Endothelial cell of umbilical vein (primary cell): Measurements from ENCODE around the gene PLG. TPM values are rescaled to one million over a fixed set of nuclear protein-coding genes. Genes with fewer than 3 reads are reported as not detected.

ENCODE experiments used
- BruUV-seq: library from RNA; stranded (reverse); fragments of 400-500 nt; replicated peaks from 2 replicates; lab custom pipeline; 2021; lab: Mats Ljungman, UMichigan
- CTCF ChIA-PET: fragments of 300-600, 350-600 bp; sonication (Branson Sonifier 250); formaldehyde crosslinking; loops from one replicate; lab custom pipeline; 2021; ENCODE audit warnings: antibody characterized with exemption, inconsistent platforms; lab: Charles Lee
- POLR2A ChIA-PET: fragments of 300-600, 350-600 bp; sonication (Branson Sonifier 250); formaldehyde crosslinking; loops from one replicate; lab custom pipeline; 2021; ENCODE audit warnings: antibody characterized with exemption, inconsistent platforms; lab: Charles Lee
- DNase-seq: peaks from one replicate; pipeline ENCODE4 v3.0.0-alpha.2; 2011; ENCODE audit warnings: low read depth, low spot score
- FAIRE-seq: peaks from 2 replicates; lab custom pipeline; 2011; peaks lifted over from hg19 to GRCh38; lab: Jason Lieb, UNC
- H2AFZ ChIP-seq: 2 replicates; pipeline ENCODE4 v1.6.0; 2012; ENCODE audit warnings: low read depth, low read length, control low read depth, inconsistent platforms
- H3K27ac ChIP-seq: 2 replicates; pipeline ENCODE4 v1.5.1; 2011; ENCODE audit warnings: low read depth, mild to moderate bottlenecking, control low read depth, low read length, moderate library complexity; ENCODE audit not compliant: insufficient read depth
- H3K27me3 ChIP-seq, 2 experiments: 2 replicates each; pipeline versions ENCODE4 v1.6.0 to v1.6.1; 2011; ENCODE audit warnings: low read length in 2 of 2, mixed read lengths in 1 of 2; ENCODE audit not compliant: control insufficient read depth in 2 of 2, insufficient read depth in 2 of 2
- H3K36me3 ChIP-seq, 2 experiments: 2 replicates in 1 of 2; 3 replicates in 1 of 2; pipeline ENCODE4 v1.5.1; 2011; ENCODE audit warnings: low read length in 2 of 2, mild to moderate bottlenecking in 1 of 2, moderate library complexity in 1 of 2; ENCODE audit not compliant: control insufficient read depth in 2 of 2, insufficient read depth in 2 of 2; ENCODE audit errors: extremely low read depth in 1 of 2
- H3K4me1 ChIP-seq: 3 replicates; pipeline ENCODE4 v1.5.1; 2011; ENCODE audit warnings: mild to moderate bottlenecking, low read length; ENCODE audit not compliant: control insufficient read depth, insufficient read depth; ENCODE audit errors: extremely low read depth
- H3K4me2 ChIP-seq: 2 replicates; pipeline ENCODE4 v1.6.1; 2011; ENCODE audit warnings: low read length, control low read depth, mixed read lengths; ENCODE audit not compliant: insufficient read depth
- H3K4me3 ChIP-seq, 3 experiments: fragments of 200-600 bp in 1 of 3; sonication (generic), shearing (Covaris generic) in 1 of 3; replicated peaks in 1 of 3; 2 replicates each; pipeline ENCODE4 v1.5.1; 2011 to 2016; ENCODE audit warnings: control low read depth in 3 of 3, low read length in 3 of 3, mild to moderate bottlenecking in 2 of 3, inconsistent platforms in 1 of 3, low read depth in 1 of 3, moderate library complexity in 1 of 3; ENCODE audit not compliant: insufficient read depth in 1 of 3
- H3K79me2 ChIP-seq: 2 replicates; pipeline ENCODE4 v1.6.0; 2012; ENCODE audit warnings: low read length, inconsistent platforms; ENCODE audit not compliant: control insufficient read depth, insufficient read depth
- H3K9ac ChIP-seq: replicated peaks from 2 replicates; pipeline ENCODE3; 2011; ENCODE audit warnings: low read length, control low read depth; ENCODE audit not compliant: insufficient read depth; ENCODE audit errors: extremely low read depth
- H3K9me1 ChIP-seq: replicated peaks from 3 replicates; pipeline ENCODE4 v1.6.0; 2011; ENCODE audit warnings: mild to moderate bottlenecking, low read length; ENCODE audit not compliant: control insufficient read depth, insufficient read depth; ENCODE audit errors: extremely low read depth
- H3K9me3 ChIP-seq: replicated peaks from 2 replicates; pipeline ENCODE4 v1.5.1; 2012; ENCODE audit warnings: low read length, inconsistent platforms; ENCODE audit not compliant: control insufficient read depth, insufficient read depth
- H4K20me1 ChIP-seq: replicated peaks from 2 replicates; pipeline ENCODE3; 2011; ENCODE audit warnings: mild to moderate bottlenecking, low read length; ENCODE audit not compliant: control insufficient read depth, insufficient read depth; ENCODE audit errors: extremely low read depth
- CTCF ChIP-seq, 2 donors: IDR thresholded peaks; 1 replicate in 1 of 2; 2 replicates in 1 of 2; pipeline ENCODE4 v1.5.1; 2011; ENCODE audit warnings: low read length in 2 of 2, mild to moderate bottlenecking in 2 of 2, moderate library complexity in 2 of 2, control low read depth in 1 of 2, inconsistent platforms in 1 of 2, low read depth in 1 of 2; ENCODE audit not compliant: insufficient read depth in 1 of 2; ENCODE audit errors: extremely low read depth in 1 of 2
- EZH2 ChIP-seq: IDR thresholded peaks from 2 replicates; pipeline ENCODE4 v1.6.1; 2012; ENCODE audit warnings: borderline replicate concordance, low read depth, mild to moderate bottlenecking, moderate library complexity, low read length, inconsistent platforms; ENCODE audit not compliant: severe bottlenecking
- FOS ChIP-seq: IDR thresholded peaks from 2 replicates; pipeline ENCODE4 v1.6.1; 2011; ENCODE audit warnings: mild to moderate bottlenecking, low read length, moderate library complexity, borderline replicate concordance; ENCODE audit not compliant: insufficient read depth
- GATA2 ChIP-seq: IDR thresholded peaks from 2 replicates; pipeline ENCODE4 v1.7.0; 2011; ENCODE audit warnings: low read depth, mild to moderate bottlenecking, moderate library complexity, mixed read lengths, low read length; ENCODE audit not compliant: insufficient read length, insufficient read depth
- JUN ChIP-seq: IDR thresholded peaks from 2 replicates; pipeline ENCODE4 v1.6.1; 2011; ENCODE audit warnings: borderline replicate concordance, low read depth; ENCODE audit not compliant: insufficient read length, insufficient read depth
- MAX ChIP-seq: IDR thresholded peaks from 2 replicates; pipeline ENCODE4 v1.6.1; 2011; ENCODE audit not compliant: insufficient read depth, insufficient read length
- MYC ChIP-seq: IDR thresholded peaks from one replicate; pipeline ENCODE4 v1.6.1; 2011; ENCODE audit warnings: mild to moderate bottlenecking, low read depth, low read length
- POLR2A ChIP-seq: IDR thresholded peaks from 2 replicates; pipeline ENCODE4 v1.6.1; 2012; ENCODE audit warnings: low read depth, mild to moderate bottlenecking, control low read depth, low read length
- POLR2AphosphoS5 ChIP-seq: IDR thresholded peaks from 2 replicates; pipeline ENCODE4 v1.6.1; 2012; ENCODE audit warnings: low read depth, mild to moderate bottlenecking, control low read depth, low read length, moderate library complexity; ENCODE audit not compliant: insufficient read depth
- dilution Hi-C: fragments of 300-500 bp; cut with MboI; formaldehyde crosslinking; loops from one replicate; pipeline ENCODE4 v1.15.0; 2019; ENCODE audit warnings: low sequenced_read_pairs; ENCODE audit not compliant: extremely low pct_ligation_motif_present
- intact Hi-C: fragments of 100-400 bp; cut with micrococcal nuclease; formaldehyde crosslinking; loops from one replicate; pipeline ENCODE4 v1.10.0; 2022
- polyA plus RNA-seq, 4 experiments: library from polyadenylated mRNA; depleted of rRNA in 3 of 4; stranded (reverse) in 3 of 4; unstranded in 1 of 4; fragments of >200 nt; gene quantifications; 2 replicates each; pipeline versions ENCODE4 v1.2.1 to v1.2.3, GENCODE V29; 2011 to 2012; ENCODE audit warnings: missing spikeins in 1 of 4
- total RNA-seq: library from RNA; stranded (reverse); gene quantifications from 2 replicates; pipeline ENCODE4 v1.2.3, GENCODE V29; 2021

The PLG gene
- total and polyA plus RNA-seq, 2 donors (not counting 3 experiments of a cell fraction or from before 2014, with no cell fraction given) = not detected

GRCh38 chr6:160737934-160738333 lies 35.9 kb downstream of the PLG start:
- Histone ChIP-seq H3K4me2 (no peak overlapping the region), H4K20me1 (no peaks in the 10 kb centered on the region), H3K27ac (no peak overlapping the region), H3K4me1 (no peaks in the 10 kb centered on the region), H2AFZ (no peak overlapping the region), H3K9me1 (no peaks in the 10 kb centered on the region), H3K36me3 (no peaks in the 10 kb centered on the region), H3K79me2 (no peaks in the 10 kb centered on the region), H3K9ac (no peak overlapping the region), H3K9me3 (no peaks in the 10 kb centered on the region), H3K27me3 (no peaks in the 10 kb centered on the region), H3K4me3 (no peak overlapping the region)
- no peak for DNase-seq
- no TSS peak for BruUV-seq
- dilution Hi-C loops = no loop called here
- POLR2A ChIA-PET = no interaction called here
- CTCF ChIA-PET = no interaction called here
- TF ChIP-seq FOS (no peak), POLR2A (no peak), CTCF (IDR thresholded peaks at IDR 0.05; ENCODE audit: extremely low read depth in 1 of 2, insufficient read depth in 1 of 2, low read depth in 1 of 2, low read length in 2 of 2) (no peak), GATA2 (no peak), EZH2 (no peak), JUN (no peak), MYC (no peak), POLR2AphosphoS5 (no peak)
- intact Hi-C loops = no loop called here
- FAIRE-seq = no peak

GRCh38 chr6:160739955-160740354 lies 37.9 kb downstream of the PLG start:
- ChIA-PET POLR2A (no interaction called here), CTCF (no interaction called here)
- TF ChIP-seq MAX (no peak), CTCF (IDR thresholded peaks at IDR 0.05; ENCODE audit: extremely low read depth in 1 of 2, insufficient read depth in 1 of 2, low read depth in 1 of 2, low read length in 2 of 2) (no peak), POLR2AphosphoS5 (no peak), POLR2A (no peak), JUN (no peak), MYC (no peak), FOS (no peak), GATA2 (no peak), EZH2 (no peak)
- BruUV-seq = no TSS peak
- H3K79me2 ChIP-seq = no peaks in the 10 kb centered on the region
- H3K4me3 ChIP-seq = no peak overlapping the region
- H3K4me2 ChIP-seq = no peak overlapping the region
- dilution Hi-C loops = no loop called here
- peaks cover 3% of the 10 kb centered on the region for H3K9me3 ChIP-seq
- H3K36me3 ChIP-seq = no peaks in the 10 kb centered on the region
- intact Hi-C loops = no loop called here
- no peaks in the 10 kb centered on the region for H4K20me1 ChIP-seq
- H3K9me1 ChIP-seq = no peaks in the 10 kb centered on the region
- FAIRE-seq (no peak), DNase-seq (no peak)
- no peaks in the 10 kb centered on the region for H3K4me1 ChIP-seq
- H3K27ac ChIP-seq = no peak overlapping the region
- no peak overlapping the region for H3K9ac ChIP-seq
- H2AFZ ChIP-seq = no peak overlapping the region
- no peaks in the 10 kb centered on the region for H3K27me3 ChIP-seq
